Lower leg skin (tissue), 3 donors: Measurements from ENCODE around the gene TMEM63A.

Experiments
- CTCF ChIP-seq, 3 donors: fragments of 450-650 bp; IDR thresholded peaks; one replicate each; pipeline ENCODE4 v1.5.1; 2016; ENCODE audit warnings: antibody characterized with exemption in 3 of 3, mild to moderate bottlenecking in 3 of 3, moderate library complexity in 2 of 3
- POLR2A ChIP-seq, 2 donors: fragments of 450-650 bp; IDR thresholded peaks; one replicate each; pipeline ENCODE4 v1.6.1; 2016 to 2017; ENCODE audit warnings: antibody characterized with exemption in 2 of 2, mild to moderate bottlenecking in 1 of 2, moderate library complexity in 1 of 2

- no peak for TF ChIP-seq CTCF (IDR thresholded peaks at IDR 0.05)
- TF ChIP-seq POLR2A (IDR thresholded peaks at IDR 0.05) = no peak
These were observed 28.7 kb downstream of the TMEM63A start for GRCh38 chr1:225853441-225853840.
